ENCODE data around the gene TMPRSS2.
A peak's percentile ranks its signal among the peaks of the same experiment; 100 is the strongest.

DNA sequence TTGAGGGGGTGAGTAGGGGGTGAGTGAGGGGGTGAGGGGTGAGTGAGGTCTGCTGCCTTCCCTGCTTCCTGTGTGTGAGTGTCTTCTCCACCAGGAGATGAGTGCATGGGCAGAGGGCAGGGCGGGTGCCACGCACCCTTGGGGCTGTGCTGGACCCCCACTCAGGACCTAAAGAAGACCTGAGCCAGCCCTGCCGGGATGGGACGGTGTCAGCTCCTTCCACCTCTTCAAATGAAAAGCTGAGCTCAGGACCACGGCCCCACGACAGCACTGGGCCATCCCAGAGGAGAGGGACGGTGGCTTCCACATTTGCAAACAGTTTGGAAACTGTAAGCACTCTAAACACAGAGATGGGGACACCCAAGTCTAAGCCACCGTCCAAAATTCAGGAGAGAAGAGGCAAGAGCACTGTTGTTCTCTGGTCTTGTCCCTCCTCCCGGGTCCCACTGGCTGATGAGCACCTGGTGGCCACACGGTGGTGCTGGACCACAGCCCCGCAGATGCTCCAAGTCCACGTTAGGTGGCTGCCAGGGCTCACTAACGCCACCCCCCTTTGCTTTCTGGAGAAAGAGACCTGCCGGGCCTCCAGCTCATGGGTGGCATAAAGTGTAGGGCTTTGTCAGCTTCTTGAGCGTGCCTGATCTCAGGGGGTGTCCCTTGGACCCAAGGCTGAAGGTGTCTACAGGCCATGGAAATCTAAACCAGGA, 32.1 kb downstream of the TMPRSS2 start:
- TF ChIP-seq, protein P1, sequence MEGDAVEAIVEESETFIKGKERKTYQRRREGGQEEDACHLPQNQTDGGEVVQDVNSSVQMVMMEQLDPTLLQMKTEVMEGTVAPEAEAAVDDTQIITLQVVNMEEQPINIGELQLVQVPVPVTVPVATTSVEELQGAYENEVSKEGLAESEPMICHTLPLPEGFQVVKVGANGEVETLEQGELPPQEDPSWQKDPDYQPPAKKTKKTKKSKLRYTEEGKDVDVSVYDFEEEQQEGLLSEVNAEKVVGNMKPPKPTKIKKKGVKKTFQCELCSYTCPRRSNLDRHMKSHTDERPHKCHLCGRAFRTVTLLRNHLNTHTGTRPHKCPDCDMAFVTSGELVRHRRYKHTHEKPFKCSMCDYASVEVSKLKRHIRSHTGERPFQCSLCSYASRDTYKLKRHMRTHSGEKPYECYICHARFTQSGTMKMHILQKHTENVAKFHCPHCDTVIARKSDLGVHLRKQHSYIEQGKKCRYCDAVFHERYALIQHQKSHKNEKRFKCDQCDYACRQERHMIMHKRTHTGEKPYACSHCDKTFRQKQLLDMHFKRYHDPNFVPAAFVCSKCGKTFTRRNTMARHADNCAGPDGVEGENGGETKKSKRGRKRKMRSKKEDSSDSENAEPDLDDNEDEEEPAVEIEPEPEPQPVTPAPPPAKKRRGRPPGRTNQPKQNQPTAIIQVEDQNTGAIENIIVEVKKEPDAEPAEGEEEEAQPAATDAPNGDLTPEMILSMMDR (IDR thresholded peaks at IDR 0.05; ENCODE audit: low read length): peak; percentile 36; the same call in 1 of the 2 replicates
- no peak for TF ChIP-seq EZH2 (IDR thresholded peaks at IDR 0.05; ENCODE audit: borderline replicate concordance, low read length)
